ENCODE measurements around the gene EEPD1.

Gene EEPD1

GRCh38 chr7:36157527-36158320 is 4.7 kb downstream of the EEPD1 start:
- DNase-seq: no peak

GRCh38 chr7:36158321-36158605 is 5.2 kb downstream of the EEPD1 start:
- DNase-seq: no peak

- DNase-seq: no peak
These were observed 6.6 kb downstream of the EEPD1 start for GRCh38 chr7:36159618-36160017.

- DNase-seq: no peak
These were observed 7.3 kb downstream of the EEPD1 start for GRCh38 chr7:36160313-36160712.

GRCh38 chr7:36161996-36162395 is 8.9 kb downstream of the EEPD1 start:
- no peak for DNase-seq

GRCh38 chr7:36165059-36165458 is 12.0 kb downstream of the EEPD1 start:
- no peak for DNase-seq

GRCh38 chr7:36165802-36166201 is 12.7 kb downstream of the EEPD1 start:
- no peak for DNase-seq

GRCh38 chr7:36167403-36168050 is 14.5 kb downstream of the EEPD1 start:
- DNase-seq: no peak

- DNase-seq: no peak
These were observed 18.4 kb downstream of the EEPD1 start for GRCh38 chr7:36171503-36171902.

- no peak for DNase-seq
These were observed 22.8 kb downstream of the EEPD1 start for GRCh38 chr7:36175886-36176285.

GRCh38 chr7:36176697-36177096 is 23.6 kb downstream of the EEPD1 start:
- DNase-seq: no peak

- DNase-seq: no peak
These were observed 27.1 kb downstream of the EEPD1 start for GRCh38 chr7:36180121-36180520.

GRCh38 chr7:36181668-36182067 is 28.6 kb downstream of the EEPD1 start:
- no peak for DNase-seq

- DNase-seq: no peak
These were observed 30.0 kb downstream of the EEPD1 start for GRCh38 chr7:36182854-36183604.

- no peak for DNase-seq
These were observed 32.0 kb downstream of the EEPD1 start for GRCh38 chr7:36185092-36185491.

GRCh38 chr7:36185756-36186155 is 32.7 kb downstream of the EEPD1 start:
- no peak for DNase-seq

GRCh38 chr7:36186359-36187121 is 33.5 kb downstream of the EEPD1 start:
- no peak for DNase-seq

- DNase-seq: no peak
These were observed 35.2 kb downstream of the EEPD1 start for GRCh38 chr7:36188266-36188665.

GRCh38 chr7:36188906-36189305 is 35.9 kb downstream of the EEPD1 start:
- DNase-seq: no peak

GRCh38 chr7:36190447-36191291 is 37.6 kb downstream of the EEPD1 start:
- no peak for DNase-seq

GRCh38 chr7:36191292-36191920 is 38.4 kb downstream of the EEPD1 start:
- no peak for DNase-seq
